Measurements from ENCODE around the gene RESP18. TPM values are rescaled to one million over a fixed set of nuclear protein-coding genes. Genes with fewer than 3 reads are reported as not detected.

The RESP18 gene
- total and polyA plus RNA-seq, 2 of the 4 experiments (the other 2 are of a cell fraction) = not detected

DNA sequence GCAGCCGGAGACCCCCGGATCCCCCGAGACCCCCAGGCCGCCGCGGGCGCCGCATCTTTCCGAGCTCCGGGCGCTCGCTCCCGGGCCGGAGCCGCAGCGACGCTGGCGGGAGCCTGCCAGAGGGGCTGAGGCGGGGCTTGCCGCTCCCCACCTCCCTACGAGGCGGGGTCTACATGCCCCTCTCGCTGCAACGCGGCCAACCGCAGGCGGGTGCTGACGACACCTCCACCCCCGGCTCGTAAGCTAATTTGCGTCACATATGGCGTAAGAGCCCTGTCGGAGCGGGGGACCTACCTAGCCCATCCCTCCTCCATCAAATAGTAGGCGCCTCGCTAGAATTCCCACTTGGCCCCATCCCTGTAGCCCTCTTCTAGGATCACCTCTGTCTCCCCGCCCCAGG is 23.3 kb downstream of the RESP18 start, which contains the start of gene PTPRN:
Gene PTPRN, minus strand, starts transcription at position 124 of the 400 bp plus-strand sequence. Its CDS starts 69 bp downstream, at position 55.
- Histone ChIP-seq H2BK15ac (ENCODE audit: low read depth, low read length) (no peak within 1 kb of the TSS), H2BK5ac (ENCODE audit: low read depth, low read length, poor library complexity, severe bottlenecking) (peak within 1 kb of the TSS; percentile 54), H2AK9ac (replicated peaks; ENCODE audit: low read depth, low read length, poor library complexity) (peak within 1 kb of the TSS; percentile 87), H3K36me3 (ENCODE audit: control insufficient read depth, insufficient read depth, low read length) (no peaks in the 10 kb centered on the region), H2AK5ac (ENCODE audit: low read depth, low read length) (peak within 1 kb of the TSS; percentile 58; the same call in 1 of the 2 replicates), H3K79me1 (ENCODE audit: low read depth in 1 of 2, low read length in 2 of 2) (no peaks in the 10 kb centered on the region), H4K91ac (ENCODE audit: insufficient read depth, low read depth, low read length) (0 out of 2 replicates have a peak within 1 kb of the TSS, but pooled peaks have one; percentile 23), H3K18ac (ENCODE audit: low read depth, low read length) (no peak within 1 kb of the TSS), H3K27me3 (ENCODE audit: control insufficient read depth, insufficient read depth, low read length) (no peaks in the 10 kb centered on the region; the same call in 1 of the 2 replicates), H3K9me3 (ENCODE audit: control insufficient read depth, insufficient read depth, low read length) (no peaks in the 10 kb centered on the region), H2BK20ac (ENCODE audit: low read depth, low read length) (no peak within 1 kb of the TSS), H2BK120ac (ENCODE audit: low read depth, low read length) (peak within 1 kb of the TSS; percentile 32), H3K23ac (ENCODE audit: low read depth, low read length) (peak within 1 kb of the TSS; percentile 56), H3K9me1 (ENCODE audit: insufficient read depth, low read length) (no peaks in the 10 kb centered on the region), H3K9ac (ENCODE audit: low read depth, low read length) (peak within 1 kb of the TSS; percentile 8; the same call in 1 of the 2 replicates), H3K4me3 (ENCODE audit: insufficient read depth, low read depth, low read length) (peak within 1 kb of the TSS; percentile 59), H4K20me1 (ENCODE audit: insufficient read depth, low read length) (peaks cover 7% of the 10 kb centered on the region), H3K14ac (replicated peaks; ENCODE audit: low read depth, low read length) (no peak within 1 kb of the TSS), H4K8ac (ENCODE audit: low read depth in 2 of 2, low read length in 2 of 2) (no peak within 1 kb of the TSS), H3K27ac (ENCODE audit: insufficient read depth, low read length) (peak within 1 kb of the TSS; percentile 32; the same call in 1 of the 2 replicates), H3K4me2 (ENCODE audit: low read depth, low read length) (peak within 1 kb of the TSS; percentile 85), H3K56ac (ENCODE audit: extremely low read depth, insufficient read depth, low read length) (no peak within 1 kb of the TSS), H4K5ac (ENCODE audit: low read depth, low read length) (no peak within 1 kb of the TSS), H2AFZ (replicated peaks; ENCODE audit: low read length, poor library complexity) (peak within 1 kb of the TSS; percentile 90), H3K4ac (ENCODE audit: low read depth, low read length) (peak within 1 kb of the TSS; percentile 17; the same call in 1 of the 2 replicates), H3K4me1 (ENCODE audit: control insufficient read depth, insufficient read depth, low read length) (peaks cover 6% of the 10 kb centered on the region; the same call in 1 of the 2 replicates)
- no TSS peak for BruUV-seq (replicated peaks)
- ChIA-PET POLR2A (ENCODE audit: unreplicated experiment) (no interaction called here), CTCF (interaction anchor here (0.7 to 1.1 kb wide), 2 partner anchors 9 to 47 kb away, joined by 3 to 4 read pairs; no protein-coding TSS in a partner anchor)
- peak; percentile 38 for ATAC-seq (ENCODE audit: low read depth)
- intact Hi-C loops (cut with micrococcal nuclease) (loop anchor here (5.0 kb wide), 1 partner anchor 33 kb away; no protein-coding TSS in a partner anchor), dilution Hi-C loops (cut with HindIII; ENCODE audit: low sequenced_read_pairs, unreplicated experiment) (no loop called here), in situ Hi-C loops (cut with MboI; ENCODE audit: low sequenced_read_pairs) (no loop called here)
- TF ChIP-seq RAD21 (IDR thresholded peaks at IDR 0.05; ENCODE audit: low read length) = no peak
- TF ChIP-seq MAZ (IDR thresholded peaks at IDR 0.05; ENCODE audit: borderline replicate concordance, low read depth, low read length) = peak; percentile 61; the same call in 1 of the 2 replicates
- peak; percentile 90 for TF ChIP-seq CEBPB (IDR thresholded peaks at IDR 0.05; ENCODE audit: low read depth, low read length)
- TF ChIP-seq BHLHE40 (IDR thresholded peaks at IDR 0.05; ENCODE audit: low read depth, low read length) = 0 out of 2 replicates have a peak, but pooled peaks have one; percentile 7
- DNase-seq = peak; percentile 87
- WGBS, 2 experiments (ENCODE audit: extremely low coverage in 2 of 2, insufficient read length in 1 of 2) = 2% methylated on average over 10 of the region's 37 CpGs; no CpG with 5 or more reads in 1 of the 2 experiments

Data from IMR-90 (cell line).